K562 (cell line): Measurements from ENCODE around the gene NME7. TPM values are rescaled to one million over a fixed set of nuclear protein-coding genes. Genes with fewer than 3 reads are reported as not detected.

ENCODE experiments used
- CSDE1 ChIP-seq, 2 experiments: fragments of 450-650 bp; IDR thresholded peaks; 2 replicates each; pipeline ENCODE4 v1.6.1; 2016; ENCODE audit warnings: mild to moderate bottlenecking in 1 of 2
- DIDO1 ChIP-seq: fragments of 450-650 bp; IDR thresholded peaks from 2 replicates; pipeline ENCODE4 v1.6.1; 2016; ENCODE audit warnings: low read depth, missing biosample characterization, missing genetic modification characterization
- EHMT2 ChIP-seq: fragments of 450-650 bp; IDR thresholded peaks from 2 replicates; pipeline ENCODE4 v1.6.1; 2018; ENCODE audit warnings: antibody characterized with exemption
- FOXA1 ChIP-seq: fragments of 450-650 bp; IDR thresholded peaks from 2 replicates; pipeline ENCODE4 v1.6.1; 2016; ENCODE audit warnings: mild to moderate bottlenecking, borderline replicate concordance
- HLTF ChIP-seq: fragments of 450-650 bp; IDR thresholded peaks from 2 replicates; pipeline ENCODE4 v1.6.1; 2016
- HNRNPLL ChIP-seq: fragments of 200-400 bp; formaldehyde crosslinking; IDR thresholded peaks from 2 replicates; pipeline ENCODE4 v1.6.1; 2017; ENCODE audit warnings: low read length, low read depth, mild to moderate bottlenecking; ENCODE audit not compliant: poor library complexity, severe bottlenecking
- ILK ChIP-seq: fragments of 450-650 bp; IDR thresholded peaks from 2 replicates; pipeline ENCODE4 v1.6.1; 2016; ENCODE audit warnings: missing genetic modification characterization, low read depth, mild to moderate bottlenecking, missing compliant biosample characterization, moderate library complexity, borderline replicate concordance
- KLF6 ChIP-seq: fragments of 250-450 bp; sonication (Bioruptor Pico); IDR thresholded peaks from 2 replicates; pipeline ENCODE4 v1.4.0; 2020; ENCODE audit warnings: mild to moderate bottlenecking, moderate library complexity, borderline replicate concordance
- MBD2 ChIP-seq: sonication (generic); IDR thresholded peaks from 2 replicates; pipeline ENCODE4 v1.6.1; 2016; ENCODE audit warnings: low read depth, borderline replicate concordance
- MTA1 ChIP-seq: fragments of 450-650 bp; IDR thresholded peaks from 2 replicates; pipeline ENCODE4 v1.6.1; 2017; ENCODE audit warnings: borderline replicate concordance
- NBN ChIP-seq: fragments of 450-650 bp; IDR thresholded peaks from 2 replicates; pipeline ENCODE4 v1.6.1; 2016; ENCODE audit warnings: low read depth, mild to moderate bottlenecking
- NFIC ChIP-seq: fragments of 450-650 bp; IDR thresholded peaks from 2 replicates; pipeline ENCODE4 v1.6.1; 2017; ENCODE audit warnings: mild to moderate bottlenecking, inconsistent platforms
- POLR2B ChIP-seq: fragments of 450-650 bp; IDR thresholded peaks from 2 replicates; pipeline ENCODE4 v1.6.1; 2018; ENCODE audit warnings: low read depth; ENCODE audit not compliant: partially characterized antibody
- RAD21 ChIP-seq, 2 experiments: fragments of 250-450 bp in 1 of 2; fragments of 450-650 bp in 1 of 2; sonication (Bioruptor Pico) in 1 of 2; formaldehyde crosslinking in 1 of 2; IDR thresholded peaks in 1 of 2; conservative IDR thresholded peaks in 1 of 2; 2 replicates each; pipeline versions ENCODE4 v1.4.0 to v1.8.0; 2020 to 2022; ENCODE audit warnings: mild to moderate bottlenecking in 2 of 2, moderate library complexity in 1 of 2
- SIX5 ChIP-seq, 2 experiments: IDR thresholded peaks; 2 replicates each; pipeline ENCODE4 v1.6.1; 2011; ENCODE audit warnings: low read length in 2 of 2, borderline replicate concordance in 1 of 2, low read depth in 1 of 2, mild to moderate bottlenecking in 1 of 2, moderate library complexity in 1 of 2; ENCODE audit not compliant: insufficient read depth in 1 of 2
- SRSF1 ChIP-seq: fragments of 200-400 bp; formaldehyde crosslinking; IDR thresholded peaks from 2 replicates; pipeline ENCODE4 v1.6.1; 2017; ENCODE audit warnings: mild to moderate bottlenecking, low read depth, low read length, moderate library complexity
- TRIM24 ChIP-seq, 2 experiments: fragments of 450-650 bp; IDR thresholded peaks; 2 replicates each; pipeline ENCODE4 v1.6.1; 2016
- YY1 ChIP-seq, 3 experiments: IDR thresholded peaks; 2 replicates each; pipeline ENCODE4 v1.6.1; 2011; ENCODE audit warnings: low read length in 2 of 3, mild to moderate bottlenecking in 2 of 3, moderate library complexity in 2 of 3, borderline replicate concordance in 1 of 3, control low read depth in 1 of 3, low read depth in 1 of 3; ENCODE audit not compliant: insufficient read depth in 3 of 3, insufficient replicate concordance in 2 of 3, control insufficient read depth in 1 of 3, insufficient read length in 1 of 3; ENCODE audit errors: extremely low read depth in 1 of 3
- ZNF124 ChIP-seq: sonication (generic); formaldehyde crosslinking; IDR thresholded peaks from 2 replicates; pipeline ENCODE4 v1.8.1; 2022; ENCODE audit warnings: missing genetic modification reagents
- ZNF57 ChIP-seq: fragments of 450-650 bp; formaldehyde crosslinking; IDR thresholded peaks from 2 replicates; pipeline ENCODE4 v1.4.0; 2020; ENCODE audit warnings: mild to moderate bottlenecking, moderate library complexity
- ZNF699 ChIP-seq: fragments of 250-450 bp; sonication (Bioruptor Pico); IDR thresholded peaks from 2 replicates; pipeline ENCODE4 v1.8.0; 2021; ENCODE audit warnings: mild to moderate bottlenecking, moderate library complexity; ENCODE audit not compliant: insufficient replicate concordance
- ZNF778 ChIP-seq: fragments of 450-650 bp; formaldehyde crosslinking; IDR thresholded peaks from 2 replicates; pipeline ENCODE4 v1.4.0; 2020; ENCODE audit warnings: mild to moderate bottlenecking, moderate library complexity
- polyA plus RNA-seq, 8 experiments: library from polyadenylated mRNA; depleted of rRNA in 4 of 8; stranded (reverse) in 5 of 8; unstranded in 3 of 8; fragments of >200 nt; fragmentation: Nextera tagmentation in 2 of 8; fragmentation: Illumina TruSeq in 1 of 8; extraction: Ambion mirVana in 2 of 8; extraction: Trizol in 1 of 8; gene quantifications; 2 replicates each; pipeline versions ENCODE4 v1.2.1 to v1.2.3, GENCODE V29; 2011 to 2014; ENCODE audit warnings: inconsistent platforms in 1 of 8, missing spikeins in 1 of 8
- total RNA-seq, 7 experiments: library from RNA; depleted of rRNA in 6 of 7; stranded (reverse); fragments of >200 nt in 6 of 7; fragmentation: Illumina TruSeq in 2 of 7; extraction: Trizol in 2 of 7; gene quantifications; 2 replicates each; pipeline versions ENCODE4 v1.2.1 to v1.2.3, GENCODE V29; 2011 to 2021; ENCODE audit warnings: low replicate concordance in 1 of 7
- TF ChIP-seq, protein P1 (sequence below): sonication (generic); formaldehyde crosslinking; IDR thresholded peaks from 2 replicates; pipeline ENCODE4 v1.8.0; 2022; ENCODE audit warnings: mild to moderate bottlenecking, low read depth, missing genetic modification reagents
- TF ChIP-seq, protein P2 (sequence below): sonication (generic); formaldehyde crosslinking; IDR thresholded peaks from 2 replicates; pipeline ENCODE4 v1.8.0; 2022; ENCODE audit warnings: missing genetic modification reagents, mild to moderate bottlenecking, moderate library complexity, borderline replicate concordance
- TF ChIP-seq, protein P3 (sequence below): fragments of 250-450 bp; sonication (Bioruptor Pico); IDR thresholded peaks from 2 replicates; pipeline ENCODE4 v1.6.1; 2021; ENCODE audit warnings: mild to moderate bottlenecking

Gene NME7
- total and polyA plus RNA-seq, 9 of the 15 experiments (the other 6 are each of a cell fraction or from before 2014, with no cell fraction given) = 7.9 to 43.2 (median 23.9) TPM

DNA sequence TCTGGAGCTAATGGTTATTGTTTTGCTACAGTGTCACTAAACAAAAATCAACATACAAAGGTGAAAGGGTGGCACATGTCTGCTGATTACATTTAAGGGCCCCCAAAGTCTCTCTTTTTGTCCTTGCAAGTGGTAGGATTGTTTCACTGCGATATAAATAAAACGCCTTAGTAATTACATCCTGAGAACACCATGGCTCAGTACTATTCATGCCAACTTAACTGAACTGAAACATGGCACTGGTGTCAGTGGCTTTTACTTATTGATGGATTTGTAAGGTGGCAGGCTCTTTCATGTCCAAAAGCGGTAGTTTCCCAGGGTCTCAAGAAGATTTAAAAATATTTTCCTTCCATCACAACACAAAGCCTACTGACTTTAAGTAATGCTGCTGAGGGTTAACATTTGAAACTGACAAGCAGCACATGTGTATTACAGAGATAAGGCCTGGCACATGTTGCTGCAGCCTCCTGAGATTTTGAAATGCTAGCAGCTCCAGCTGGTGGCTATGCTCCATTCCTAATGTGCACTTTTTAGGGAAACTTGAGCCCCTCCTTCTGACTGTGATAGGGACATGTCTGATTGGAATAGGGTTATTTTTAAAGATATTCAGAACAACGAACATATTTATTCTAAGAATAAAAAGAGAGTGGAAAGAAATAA lies 174.3 kb downstream of the NME7 start (continued):
- TF ChIP-seq, protein P1, sequence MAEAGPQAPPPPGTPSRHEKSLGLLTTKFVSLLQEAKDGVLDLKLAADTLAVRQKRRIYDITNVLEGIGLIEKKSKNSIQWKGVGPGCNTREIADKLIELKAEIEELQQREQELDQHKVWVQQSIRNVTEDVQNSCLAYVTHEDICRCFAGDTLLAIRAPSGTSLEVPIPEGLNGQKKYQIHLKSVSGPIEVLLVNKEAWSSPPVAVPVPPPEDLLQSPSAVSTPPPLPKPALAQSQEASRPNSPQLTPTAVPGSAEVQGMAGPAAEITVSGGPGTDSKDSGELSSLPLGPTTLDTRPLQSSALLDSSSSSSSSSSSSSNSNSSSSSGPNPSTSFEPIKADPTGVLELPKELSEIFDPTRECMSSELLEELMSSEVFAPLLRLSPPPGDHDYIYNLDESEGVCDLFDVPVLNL (CRISPR knock-in tag) = no peak
- no peak for TF ChIP-seq ZNF778
- no peak for TF ChIP-seq ILK (tag)
- no peak for TF ChIP-seq YY1 (IDR thresholded peaks at IDR 0.05; ENCODE audit: borderline replicate concordance in 1 of 3, control insufficient read depth in 1 of 3, extremely low read depth in 1 of 3, insufficient read depth in 3 of 3, insufficient read length in 1 of 3, insufficient replicate concordance in 2 of 3, low read depth in 1 of 3, low read length in 2 of 3)
- TF ChIP-seq, protein P2, sequence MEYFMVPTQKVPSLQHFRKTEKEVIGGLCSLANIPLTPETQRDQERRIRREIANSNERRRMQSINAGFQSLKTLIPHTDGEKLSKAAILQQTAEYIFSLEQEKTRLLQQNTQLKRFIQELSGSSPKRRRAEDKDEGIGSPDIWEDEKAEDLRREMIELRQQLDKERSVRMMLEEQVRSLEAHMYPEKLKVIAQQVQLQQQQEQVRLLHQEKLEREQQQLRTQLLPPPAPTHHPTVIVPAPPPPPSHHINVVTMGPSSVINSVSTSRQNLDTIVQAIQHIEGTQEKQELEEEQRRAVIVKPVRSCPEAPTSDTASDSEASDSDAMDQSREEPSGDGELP (CRISPR knock-in tag) = peak; percentile 78
- TF ChIP-seq FOXA1 = no peak
- peak; percentile 71 to 80; a peak in 3 of 4 replicates for TF ChIP-seq TRIM24 (IDR thresholded peaks at IDR 0.05)
- peak; percentile 54 for TF ChIP-seq NFIC
- TF ChIP-seq POLR2B = no peak
- no peak for TF ChIP-seq SIX5 (IDR thresholded peaks at IDR 0.05; ENCODE audit: borderline replicate concordance in 1 of 2, insufficient read depth in 1 of 2, low read depth in 1 of 2, low read length in 2 of 2)
- no peak for TF ChIP-seq HLTF
- peak; percentile 71 to 73 for TF ChIP-seq RAD21 (CRISPR knock-in tag; conservative IDR thresholded peaks at IDR 0.05 in 1 of 2, IDR thresholded peaks at IDR 0.05 in 1 of 2)
- TF ChIP-seq KLF6 (CRISPR knock-in tag) = no peak
- TF ChIP-seq, protein P3, sequence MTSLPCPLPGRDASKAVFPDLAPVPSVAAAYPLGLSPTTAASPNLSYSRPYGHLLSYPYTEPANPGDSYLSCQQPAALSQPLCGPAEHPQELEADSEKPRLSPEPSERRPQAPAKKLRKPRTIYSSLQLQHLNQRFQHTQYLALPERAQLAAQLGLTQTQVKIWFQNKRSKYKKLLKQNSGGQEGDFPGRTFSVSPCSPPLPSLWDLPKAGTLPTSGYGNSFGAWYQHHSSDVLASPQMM (CRISPR knock-in tag) = no peak
- TF ChIP-seq NBN = no peak
- no peak for TF ChIP-seq DIDO1 (tag)
- no peak for TF ChIP-seq MTA1
- no peak for TF ChIP-seq ZNF699 (CRISPR knock-in tag)
- no peak for TF ChIP-seq SRSF1
- TF ChIP-seq ZNF124 = no peak
- no peak for TF ChIP-seq MBD2
- no peak for TF ChIP-seq CSDE1 (IDR thresholded peaks at IDR 0.05)
- TF ChIP-seq HNRNPLL = no peak
- no peak for TF ChIP-seq EHMT2
- TF ChIP-seq ZNF57 (CRISPR knock-in tag) = no peak
